ENCODE measurements around the gene TXNRD2.

TXNRD2 gene

DNA sequence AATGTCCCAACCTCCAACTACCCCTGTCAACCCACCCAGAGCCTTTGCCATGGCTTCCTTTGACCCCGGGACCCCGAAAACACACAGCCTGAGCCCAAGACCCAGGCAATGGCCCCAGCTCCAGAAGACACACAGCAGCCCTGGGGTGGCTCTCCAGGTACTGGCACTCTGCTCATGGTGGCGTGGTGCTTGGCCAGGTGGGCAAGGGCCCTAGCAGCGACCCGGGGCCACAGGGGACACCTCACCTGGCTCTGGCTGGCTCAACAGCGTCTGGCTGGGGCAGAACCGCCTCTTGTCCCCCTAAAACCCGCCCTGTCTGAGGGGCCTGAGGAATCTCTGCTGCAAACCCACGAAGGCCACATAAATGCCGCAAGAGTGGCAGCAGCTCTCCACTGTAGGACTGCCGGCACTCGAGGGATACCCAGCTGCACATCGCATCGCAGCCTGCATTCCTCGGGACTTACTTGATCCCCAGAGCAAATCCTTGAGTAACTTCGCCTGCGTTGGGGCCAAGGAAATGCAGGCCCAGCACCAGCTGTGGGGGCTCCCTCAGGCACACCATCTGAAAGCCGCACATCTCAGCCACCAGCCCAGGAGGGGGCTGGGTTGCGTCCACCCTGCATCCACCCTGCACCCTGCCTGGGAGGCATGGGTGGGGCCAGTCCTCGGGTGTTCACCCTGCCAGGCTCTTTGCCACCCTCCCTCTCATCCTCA is 63.8 kb downstream of the TXNRD2 start:
- H3K4me3 Mint-ChIP-seq, result no peak overlapping the region
- H3K36me3 Mint-ChIP-seq, result no peaks in the 10 kb centered on the region
- CTCF ChIA-PET, result no interaction called here
- no peaks in the 10 kb centered on the region for H3K9me3 Mint-ChIP-seq
- no peaks in the 10 kb centered on the region for H3K27me3 Mint-ChIP-seq
- peaks cover 13% of the 10 kb centered on the region for H3K4me1 Mint-ChIP-seq
- H3K27ac Mint-ChIP-seq, result peak overlapping the region; percentile 12
- DNase-seq, result no peak

DNA sequence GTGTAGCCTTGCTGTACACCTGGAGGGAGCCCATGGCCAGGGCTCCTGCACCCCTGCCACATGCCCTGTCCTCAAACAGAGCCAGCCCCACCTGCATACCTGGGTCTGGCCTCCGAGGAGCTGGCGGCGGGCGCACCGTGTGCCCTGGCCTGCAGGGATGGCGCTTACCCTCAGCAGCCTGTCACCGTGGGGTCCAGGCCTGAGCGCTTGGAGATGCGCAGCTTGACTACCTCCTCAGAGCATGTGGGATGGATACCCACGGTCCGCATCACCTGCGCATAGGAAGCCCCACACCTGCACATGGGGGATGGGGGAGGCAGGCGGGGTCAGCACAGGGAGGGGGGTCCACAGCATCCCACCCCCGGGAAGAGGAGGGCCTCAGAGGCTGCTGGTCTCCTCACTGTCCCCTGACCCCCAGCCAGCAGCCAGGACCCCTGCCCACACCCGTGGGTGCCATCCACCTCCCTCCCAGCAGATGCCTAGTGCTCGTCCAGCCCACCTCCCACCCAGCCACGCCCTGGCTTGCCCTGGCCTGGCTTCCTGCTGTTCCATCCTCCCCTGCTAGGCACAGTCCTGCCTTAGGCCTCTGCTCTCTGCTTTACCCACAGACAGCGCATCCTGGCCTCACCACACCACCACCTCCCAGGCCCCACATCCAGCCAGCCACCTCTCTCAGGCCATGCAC is 64.5 kb downstream of the TXNRD2 start:
- Mint-ChIP-seq H3K27ac (peak overlapping the region; percentile 12), H3K27me3 (no peaks in the 10 kb centered on the region), H3K4me3 (no peak overlapping the region), H3K36me3 (no peaks in the 10 kb centered on the region), H3K4me1 (peaks cover 13% of the 10 kb centered on the region), H3K9me3 (no peaks in the 10 kb centered on the region)
- no peak for DNase-seq
- CTCF ChIA-PET, result no interaction called here

DNA sequence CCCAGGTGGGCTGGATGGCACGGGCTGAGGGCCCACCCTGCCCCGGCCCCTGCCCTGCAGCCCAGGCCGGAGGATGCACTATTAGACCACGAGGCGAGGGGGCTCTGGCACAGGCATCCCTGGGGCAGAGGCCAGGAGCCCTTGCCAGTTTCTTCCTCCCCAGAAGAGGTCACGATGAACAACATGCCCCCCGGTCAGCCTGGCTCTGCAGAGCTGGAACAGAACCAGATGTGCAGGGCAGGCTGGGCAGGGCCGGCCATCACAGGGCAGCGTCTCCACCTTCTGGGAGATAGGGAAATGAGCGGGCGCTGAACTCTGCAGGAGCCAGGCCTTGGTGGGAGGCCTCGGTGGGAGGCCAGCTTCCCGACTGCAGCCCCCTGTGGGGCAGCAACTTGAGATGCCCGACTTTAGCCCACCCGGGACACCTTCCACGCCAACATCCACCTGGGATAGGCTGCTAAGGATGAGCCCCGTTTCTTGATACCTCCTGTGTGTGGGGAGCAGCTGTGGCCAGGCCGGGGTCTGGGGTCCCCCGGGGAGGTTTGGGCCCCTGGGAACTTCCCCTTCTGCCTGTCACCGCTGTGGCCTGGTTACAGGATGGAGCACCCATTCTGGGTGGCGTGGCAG is 65.2 kb downstream of the TXNRD2 start:
- Mint-ChIP-seq H3K27ac (no peak overlapping the region), H3K27me3 (no peaks in the 10 kb centered on the region), H3K9me3 (no peaks in the 10 kb centered on the region), H3K36me3 (no peaks in the 10 kb centered on the region), H3K4me1 (peaks cover 13% of the 10 kb centered on the region), H3K4me3 (no peak overlapping the region)
- CTCF ChIA-PET, result no interaction called here
- DNase-seq, result no peak

DNA sequence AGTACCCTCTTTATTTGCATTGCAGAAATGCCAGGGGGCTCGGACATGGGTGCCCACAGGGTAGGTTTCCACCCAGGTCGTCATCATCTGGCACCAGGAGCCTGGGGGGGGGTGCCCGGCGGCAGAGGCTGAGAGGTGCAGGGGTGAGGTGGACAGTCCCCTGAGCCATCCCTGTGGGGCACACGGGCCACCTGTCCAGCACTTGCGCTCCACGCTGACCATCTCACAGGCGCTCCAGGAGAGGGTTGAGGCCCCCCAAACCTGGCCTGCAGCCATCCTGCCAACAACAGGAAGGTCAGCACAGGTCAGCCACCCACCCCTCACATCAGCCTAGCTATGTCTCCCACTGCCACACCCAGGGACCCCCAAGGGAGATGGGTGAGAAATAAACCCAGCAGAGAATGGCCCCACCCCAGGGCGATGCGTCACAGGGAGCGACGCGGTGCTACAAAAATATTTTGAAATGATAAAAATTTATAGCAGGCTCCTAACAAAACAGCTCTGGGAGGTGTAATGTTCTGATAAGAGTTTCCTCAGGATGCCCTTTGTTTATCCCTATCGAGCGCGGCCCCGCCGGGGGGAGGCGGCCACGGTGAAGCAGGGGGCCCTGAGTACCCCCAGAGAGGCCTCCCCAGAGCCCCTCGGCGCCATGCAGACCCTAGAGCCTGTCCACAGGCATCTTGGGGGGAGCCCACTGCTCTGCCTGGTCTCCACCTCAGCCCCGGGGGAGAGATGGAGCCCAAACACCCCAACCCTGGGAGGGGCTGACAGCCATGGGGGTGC is 65.9 kb downstream of the TXNRD2 start:
- CTCF ChIA-PET, result no interaction called here
- peak; percentile 18 for DNase-seq
- Mint-ChIP-seq H3K9me3 (no peaks in the 10 kb centered on the region), H3K27ac (no peak overlapping the region), H3K4me3 (no peak overlapping the region), H3K4me1 (peaks cover 13% of the 10 kb centered on the region), H3K27me3 (no peaks in the 10 kb centered on the region), H3K36me3 (no peaks in the 10 kb centered on the region)

DNA sequence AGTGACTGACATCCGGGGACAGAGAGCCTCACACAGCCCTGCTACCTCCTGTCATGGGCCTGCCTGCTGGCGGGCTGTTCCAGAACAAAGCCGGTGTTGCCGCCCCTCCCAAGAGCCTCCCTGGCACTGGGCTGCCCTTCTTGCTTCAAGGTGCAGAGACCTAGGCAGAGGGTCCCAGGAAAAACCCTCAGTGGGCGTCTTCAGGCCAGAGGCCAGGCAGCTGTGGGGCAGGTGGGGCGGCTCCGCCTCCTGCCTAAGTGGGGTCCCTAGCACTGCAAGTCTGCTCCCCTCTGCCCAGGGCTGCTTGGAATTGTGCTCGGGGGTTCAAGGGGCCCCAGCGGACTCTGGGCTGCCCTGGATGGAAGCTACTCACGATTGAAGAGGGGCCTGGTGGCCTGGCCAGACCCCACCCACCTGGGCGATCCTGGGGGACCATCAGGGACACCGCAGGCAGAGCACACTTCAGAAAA is 66.5 kb downstream of the TXNRD2 start:
- Mint-ChIP-seq H3K9me3 (no peaks in the 10 kb centered on the region), H3K36me3 (no peaks in the 10 kb centered on the region), H3K4me1 (peaks cover 13% of the 10 kb centered on the region), H3K27ac (peak overlapping the region; percentile 84), H3K27me3 (no peaks in the 10 kb centered on the region), H3K4me3 (no peak overlapping the region)
- no peak for DNase-seq
- CTCF ChIA-PET, result no interaction called here

DNA sequence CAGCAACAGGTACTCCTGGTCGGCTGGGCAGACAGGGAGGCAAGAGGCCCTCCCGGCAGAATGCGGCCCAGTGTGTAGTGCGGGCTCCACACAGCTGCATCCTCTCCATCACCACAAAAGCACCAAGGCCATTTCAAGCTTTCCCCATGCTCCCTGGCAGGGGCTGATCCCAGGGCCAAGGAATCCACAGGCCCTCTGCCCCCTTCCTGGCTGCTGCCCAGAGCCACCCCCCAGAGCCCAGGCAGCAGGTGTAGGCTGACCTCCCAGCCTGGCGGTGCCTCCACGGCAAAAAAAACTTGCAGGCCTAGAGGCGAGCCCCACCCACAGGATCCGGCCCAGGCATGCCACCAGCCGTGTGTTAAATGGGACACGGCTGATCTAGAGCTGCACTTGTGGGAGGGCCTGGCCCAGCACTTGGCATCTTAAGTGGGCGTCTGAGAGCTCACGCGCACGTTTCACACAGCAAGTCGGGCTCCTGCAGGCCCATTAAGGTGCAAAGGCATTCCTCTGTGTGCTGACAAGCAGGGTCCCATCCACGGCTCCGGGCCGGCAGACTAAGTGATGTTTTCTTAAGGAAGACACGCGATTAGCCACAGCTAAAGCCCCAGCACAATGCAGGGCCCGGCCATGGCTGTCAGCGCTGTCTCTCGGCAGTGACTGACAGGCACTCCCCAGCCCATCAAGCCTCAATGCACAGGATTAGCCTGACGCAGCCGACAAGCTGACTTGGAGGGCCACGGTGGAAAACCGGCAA is 67.1 kb downstream of the TXNRD2 start:
- H3K27ac Mint-ChIP-seq, result peak overlapping the region; percentile 84
- H3K27me3 Mint-ChIP-seq, result no peaks in the 10 kb centered on the region
- H3K36me3 Mint-ChIP-seq, result no peaks in the 10 kb centered on the region
- H3K4me1 Mint-ChIP-seq, result peaks cover 13% of the 10 kb centered on the region
- peak overlapping the region; percentile 21 for H3K4me3 Mint-ChIP-seq
- DNase-seq, result peak; percentile 64
- H3K9me3 Mint-ChIP-seq, result no peaks in the 10 kb centered on the region
- CTCF ChIA-PET, result no interaction called here

DNA sequence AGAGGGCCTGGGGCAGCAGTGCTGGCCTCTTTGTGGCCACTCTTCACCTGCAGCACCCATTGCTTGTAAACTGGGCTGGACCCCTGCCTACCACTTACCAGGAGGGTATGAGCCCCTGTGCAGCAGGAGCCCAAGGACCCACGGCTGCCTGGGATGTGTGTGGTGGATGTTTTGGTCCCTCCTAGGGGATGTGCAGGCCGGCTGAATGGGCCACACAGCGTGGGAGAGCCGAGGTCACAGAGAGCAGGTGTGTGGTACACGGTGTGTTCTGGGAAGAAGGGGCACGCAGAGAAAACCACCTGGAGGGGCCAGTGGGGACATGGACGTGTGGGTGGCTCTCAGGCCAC is 67.7 kb downstream of the TXNRD2 start:
- peak overlapping the region; percentile 21 for H3K4me3 Mint-ChIP-seq
- H3K27me3 Mint-ChIP-seq, result no peaks in the 10 kb centered on the region
- H3K36me3 Mint-ChIP-seq, result no peaks in the 10 kb centered on the region
- H3K27ac Mint-ChIP-seq, result peak overlapping the region; percentile 84
- DNase-seq, result peak; percentile 19
- peaks cover 13% of the 10 kb centered on the region for H3K4me1 Mint-ChIP-seq
- CTCF ChIA-PET, result no interaction called here
- no peaks in the 10 kb centered on the region for H3K9me3 Mint-ChIP-seq

DNA sequence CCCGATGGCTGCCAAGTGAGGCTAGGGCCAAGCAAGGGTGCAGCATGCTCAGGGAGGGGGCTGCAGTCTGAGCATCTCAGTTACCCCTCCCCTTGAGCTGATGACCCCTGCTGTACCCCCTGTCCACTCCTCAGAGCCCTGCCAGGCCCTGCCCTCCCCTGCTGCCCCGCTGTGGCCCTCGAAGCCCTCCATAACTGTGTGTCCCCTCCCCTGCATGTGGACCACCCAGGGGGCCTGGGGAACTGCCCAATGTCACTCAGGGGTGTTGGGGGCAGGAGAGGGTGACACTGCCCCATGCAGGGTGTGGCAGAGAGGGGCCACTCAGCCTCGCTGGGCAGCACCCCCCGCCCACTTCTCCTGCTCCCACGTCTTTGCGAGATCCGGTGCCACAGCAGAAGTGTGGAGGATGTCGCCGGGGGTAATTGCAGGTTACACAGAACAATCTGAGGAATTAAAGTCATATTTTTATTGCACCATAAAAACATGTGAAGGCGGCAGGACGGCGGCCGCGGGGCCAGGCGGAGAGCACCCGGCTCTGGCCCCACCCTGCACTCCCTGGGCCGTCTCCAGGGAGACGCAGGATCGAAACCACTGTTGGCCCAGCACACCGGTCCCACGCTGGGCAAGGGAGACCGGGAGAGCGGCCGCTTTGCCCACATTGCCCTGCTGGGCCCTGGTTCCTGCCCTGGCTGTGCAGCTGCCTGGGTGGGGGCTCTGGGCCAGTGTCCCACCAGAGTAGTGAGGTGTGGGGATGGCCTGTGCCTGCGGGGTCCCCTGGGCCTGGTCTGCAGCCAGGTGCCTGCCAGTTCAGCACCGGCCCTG is 68.3 kb downstream of the TXNRD2 start:
- no peak for DNase-seq
- CTCF ChIA-PET, result no interaction called here
- Mint-ChIP-seq H3K4me1 (peaks cover 13% of the 10 kb centered on the region), H3K36me3 (no peaks in the 10 kb centered on the region), H3K4me3 (no peak overlapping the region), H3K27me3 (no peaks in the 10 kb centered on the region), H3K27ac (no peak overlapping the region), H3K9me3 (no peaks in the 10 kb centered on the region)

DNA sequence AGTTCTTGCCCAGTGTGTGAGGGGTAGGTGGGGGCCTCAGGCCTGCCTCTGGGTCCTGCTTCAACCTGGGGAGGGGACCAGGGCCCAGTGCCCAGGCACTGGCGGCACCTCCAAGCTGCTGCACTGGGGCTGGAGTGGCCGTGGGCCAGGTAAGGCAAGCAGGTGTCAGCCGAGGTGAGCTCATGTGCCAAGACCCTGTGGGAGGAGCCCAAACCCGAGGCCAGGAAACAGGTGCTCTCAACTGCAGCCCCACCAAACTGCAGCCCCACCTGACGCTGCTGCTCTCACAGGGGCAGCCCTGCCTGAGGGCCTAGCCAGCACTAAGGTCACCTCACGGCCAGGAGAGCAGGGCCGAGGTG is 68.9 kb downstream of the TXNRD2 start:
- H3K27me3 Mint-ChIP-seq, result no peaks in the 10 kb centered on the region
- H3K36me3 Mint-ChIP-seq, result no peaks in the 10 kb centered on the region
- no peaks in the 10 kb centered on the region for H3K9me3 Mint-ChIP-seq
- DNase-seq, result peak; percentile 18
- H3K27ac Mint-ChIP-seq, result no peak overlapping the region
- H3K4me1 Mint-ChIP-seq, result peaks cover 13% of the 10 kb centered on the region
- no peak overlapping the region for H3K4me3 Mint-ChIP-seq
- CTCF ChIA-PET, result no interaction called here

DNA sequence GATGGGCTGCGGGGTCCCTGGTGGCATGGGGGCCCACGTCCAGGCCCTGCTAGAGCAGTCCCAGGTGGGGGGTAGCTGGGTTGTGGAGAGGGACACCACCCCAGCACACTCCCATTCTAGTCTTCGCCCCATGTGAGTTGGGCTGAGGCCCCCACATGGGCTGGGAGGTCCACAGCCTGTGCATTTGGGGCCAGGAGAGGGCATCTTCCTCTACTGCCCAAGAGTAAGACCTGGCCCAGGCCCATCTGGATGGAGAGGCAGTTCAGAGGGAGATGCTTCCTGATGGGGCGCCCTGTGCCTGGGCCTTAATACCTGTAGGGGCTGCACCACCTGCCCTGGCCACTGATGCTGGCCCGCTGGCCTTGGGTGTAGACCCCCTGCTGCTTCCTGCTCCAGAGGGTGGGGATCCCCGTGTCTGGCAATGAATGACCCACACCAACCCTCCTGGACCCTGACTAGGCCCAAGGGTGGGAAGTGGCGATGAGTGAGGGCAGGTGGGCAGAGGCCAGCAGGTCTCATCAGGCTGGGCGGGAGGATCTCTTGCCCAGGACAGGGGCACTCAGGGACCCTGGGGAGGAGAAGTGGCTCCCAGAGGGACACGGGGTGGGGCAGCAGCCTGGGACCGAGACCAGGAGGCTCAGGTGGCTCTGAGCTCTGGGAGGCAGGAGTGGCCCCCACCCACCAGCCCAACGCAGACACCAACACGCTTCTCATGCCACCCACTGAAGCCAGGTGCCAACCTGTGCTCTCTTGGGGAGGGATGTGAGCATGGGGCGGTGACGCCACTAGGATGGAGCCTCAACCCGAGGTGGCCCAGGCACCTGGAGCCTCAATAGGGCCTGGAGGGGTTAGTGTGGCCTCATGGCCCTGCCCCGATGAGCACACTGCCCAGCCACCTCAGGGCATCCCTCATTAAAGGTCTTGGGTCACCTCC is 69.5 kb downstream of the TXNRD2 start:
- peaks cover 4% of the 10 kb centered on the region for H3K27me3 Mint-ChIP-seq
- peaks cover 13% of the 10 kb centered on the region for H3K4me1 Mint-ChIP-seq
- H3K36me3 Mint-ChIP-seq, result no peaks in the 10 kb centered on the region
- no peak overlapping the region for H3K27ac Mint-ChIP-seq
- CTCF ChIA-PET, result no interaction called here
- no peak overlapping the region for H3K4me3 Mint-ChIP-seq
- DNase-seq, result no peak
- no peaks in the 10 kb centered on the region for H3K9me3 Mint-ChIP-seq

DNA sequence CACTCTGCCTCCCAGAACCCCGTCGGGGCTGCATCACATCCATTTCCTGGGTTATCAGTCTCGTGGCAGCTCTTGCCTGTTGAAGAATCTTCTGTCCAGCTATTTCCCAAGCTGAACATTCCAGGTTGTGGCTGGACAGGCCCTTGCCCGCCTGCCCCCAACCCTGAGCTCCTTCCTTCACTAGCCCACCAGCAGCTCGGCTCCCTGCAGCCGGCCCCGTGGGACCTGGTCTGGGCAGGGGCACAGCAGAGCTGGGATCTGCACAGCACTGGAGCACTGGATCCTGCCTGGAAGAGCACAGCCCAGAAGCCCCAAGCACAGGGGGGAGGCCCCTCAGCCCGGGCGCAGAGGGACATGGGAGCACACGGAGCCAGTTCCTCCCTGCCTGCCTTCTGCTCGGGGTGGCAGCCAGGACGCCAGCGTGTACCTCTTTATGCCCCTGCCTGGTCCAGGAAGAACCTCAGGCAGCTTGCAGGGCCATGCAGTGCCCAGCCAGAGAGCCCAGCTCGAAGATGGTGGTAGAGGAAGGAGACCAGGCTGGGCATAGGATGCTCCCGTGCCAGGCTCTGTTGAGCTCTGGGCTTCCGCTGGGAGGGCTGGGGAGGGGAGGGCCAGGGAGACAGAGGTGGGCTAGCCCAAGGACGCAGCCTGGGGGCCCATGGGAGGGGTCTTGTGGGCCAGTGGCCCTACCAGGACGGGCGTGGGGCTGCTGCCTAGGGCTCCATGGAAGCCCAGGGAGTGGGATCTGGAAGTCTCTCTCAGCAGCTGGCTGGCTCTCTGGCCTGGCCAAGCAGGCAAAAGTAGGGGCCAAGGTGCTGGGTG is 70.4 kb downstream of the TXNRD2 start:
- no peak overlapping the region for H3K4me3 Mint-ChIP-seq
- CTCF ChIA-PET, result no interaction called here
- H3K27ac Mint-ChIP-seq, result no peak overlapping the region
- no peak for DNase-seq
- H3K9me3 Mint-ChIP-seq, result no peaks in the 10 kb centered on the region
- H3K36me3 Mint-ChIP-seq, result no peaks in the 10 kb centered on the region
- peaks cover 4% of the 10 kb centered on the region for H3K27me3 Mint-ChIP-seq
- H3K4me1 Mint-ChIP-seq, result peaks cover 13% of the 10 kb centered on the region

All from activated naive CD4-positive, alpha-beta T cell treated with anti-CD3 and anti-CD28 coated beads, Interleukin-2, amount 10 ng/mL, durations not matched to agents 7 days and 5 days (primary cell).